DOHH2 (cell line): ENCODE results near the gene DOCK1.

Experiments used
- CTCF ChIP-seq: fragments of 200-600 bp; sonication (generic); IDR thresholded peaks from one replicate; pipeline ENCODE4 v1.5.1; 2014; ENCODE audit warnings: antibody characterized with exemption, mild to moderate bottlenecking, low read depth, low read length; ENCODE audit not compliant: poor library complexity, severe bottlenecking
- EZH2phosphoT487 ChIP-seq: fragments of 200-600 bp; sonication (generic); IDR thresholded peaks from 2 replicates; pipeline ENCODE4 v1.6.1; 2017; ENCODE audit warnings: borderline replicate concordance, mild to moderate bottlenecking, antibody characterized with exemption, low read length, moderate library complexity, mixed read lengths

- TF ChIP-seq CTCF (no peak), EZH2phosphoT487 (no peak)
These were observed 25.1 kb downstream of the DOCK1 start for GRCh38 chr10:126930131-126930882.
